Measurements from ENCODE around the gene VWA8.

GRCh38 chr13:41614671-41615527 is 346.0 kb downstream of the VWA8 start:
- TF ChIP-seq CTCF (IDR thresholded peaks at IDR 0.05; ENCODE audit: low read length) = no peak
- no peak for TF ChIP-seq EZH2 (optimal IDR thresholded peaks at IDR 0.05; ENCODE audit: low read depth, low read length)
- TF ChIP-seq EZH2phosphoT487 (IDR thresholded peaks at IDR 0.05; ENCODE audit: low read length) = no peak
